Activated naive CD4-positive, alpha-beta T cell treated with anti-CD3 and anti-CD28 coated beads for 36 hours (primary cell): Measurements from ENCODE around the gene SHBG. TPM values are rescaled to one million over a fixed set of nuclear protein-coding genes. Genes with fewer than 3 reads are reported as not detected.
"Not testable (repeated sequence)": the region's sequence is repeated elsewhere in the genome, so short reads cannot be mapped to it uniquely, and the experiment has no call there.

Experiments used
- CTCF ChIA-PET: fragments of 350-600 bp; sonication (Branson Sonifier 250); formaldehyde crosslinking; loops from one replicate; lab custom pipeline; 2021; ENCODE audit warnings: antibody characterized with exemption; lab: Charles Lee
- DNase-seq: peaks from one replicate; pipeline ENCODE4 v3.0.0-alpha.2; 2020
- H3K27ac Mint-ChIP-seq: one replicate; pipeline ENCODE4 v1.8.0; 2021; ENCODE audit warnings: mild to moderate bottlenecking, mixed read lengths
- H3K27me3 Mint-ChIP-seq: one replicate; pipeline ENCODE4 v1.8.0; 2021; ENCODE audit warnings: low read depth, mixed read lengths
- H3K36me3 Mint-ChIP-seq: one replicate; pipeline ENCODE4 v1.8.0; 2021; ENCODE audit warnings: low read depth, mixed read lengths
- H3K4me1 Mint-ChIP-seq: one replicate; pipeline ENCODE4 v1.8.0; 2021; ENCODE audit warnings: low read depth, mixed read lengths
- H3K4me3 Mint-ChIP-seq: one replicate; pipeline ENCODE4 v1.8.0; 2021; ENCODE audit warnings: mild to moderate bottlenecking, moderate library complexity, mixed read lengths
- H3K9me3 Mint-ChIP-seq: one replicate; pipeline ENCODE4 v1.8.0; 2021; ENCODE audit warnings: mixed read lengths
- intact Hi-C: fragments of 100-400 bp; cut with micrococcal nuclease; formaldehyde crosslinking; loops from one replicate; pipeline ENCODE4 v1.15.1; 2023
- total RNA-seq, 2 experiments: library from RNA; stranded (reverse); gene quantifications; one replicate each; pipeline ENCODE4 v1.2.3, GENCODE V29; 2021

The SHBG gene
- total RNA-seq, 2 experiments from 2014 or later, result not detected

DNA sequence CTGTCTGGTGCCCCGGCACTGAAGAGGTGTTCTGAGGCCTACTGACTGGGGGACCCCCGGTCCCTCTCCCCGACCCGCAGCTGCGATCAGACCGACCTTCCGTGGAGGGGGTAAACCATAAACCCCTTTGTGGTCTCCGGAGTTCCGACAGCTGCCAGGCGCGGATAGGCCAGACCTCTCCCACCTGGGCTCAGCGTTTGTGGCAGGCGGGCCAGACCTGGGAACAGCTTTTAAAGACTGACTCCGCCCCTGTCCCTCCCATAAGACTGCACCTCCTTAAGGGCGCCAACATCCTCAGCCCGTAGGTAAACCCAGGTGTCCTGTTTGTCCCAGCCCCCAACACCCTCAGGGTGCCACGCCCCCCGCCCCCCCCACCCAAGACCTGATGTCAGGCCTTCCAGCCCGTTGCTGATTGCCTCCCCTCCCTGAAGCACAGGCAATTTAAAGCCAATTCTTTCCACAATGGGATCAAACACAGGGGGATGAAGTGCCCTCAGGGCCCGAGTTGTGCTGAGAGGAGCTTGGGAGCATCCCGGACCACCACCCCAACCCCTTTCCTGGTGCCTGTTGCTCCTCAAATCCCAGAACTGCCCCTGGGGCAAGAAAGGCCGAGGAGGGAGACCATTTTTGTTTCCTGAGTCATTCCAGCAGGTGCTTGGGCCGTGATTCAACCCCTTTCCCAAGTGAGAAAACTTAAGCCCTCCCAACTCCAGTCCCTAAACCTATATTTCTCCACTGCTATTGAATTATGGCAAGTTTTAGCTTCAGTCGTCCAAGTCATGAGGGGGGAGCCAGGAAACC is 39.8 kb upstream of the SHBG start, which contains the start of gene SOX15:
Gene SOX15, minus strand, starts transcription at position 204 of the 801 bp plus-strand sequence. CDS start 418 bp downstream, outside the sequence.
- intact Hi-C loops, result loop anchor here (1.0 kb wide), 2 partner anchors 76 to 234 kb away; no protein-coding TSS in a partner anchor
- Mint-ChIP-seq H3K9me3 (no peaks in the 10 kb centered on the region), H3K27me3 (no peaks in the 10 kb centered on the region), H3K4me3 (no peak within 1 kb of the TSS), H3K4me1 (peaks cover 13% of the 10 kb centered on the region), H3K27ac (peak within 1 kb of the TSS; percentile 30), H3K36me3 (peaks cover 28% of the 10 kb centered on the region)
- CTCF ChIA-PET, result interaction anchor here (1.0 to 1.9 kb wide), 13 partner anchors 11 to 253 kb away, joined by 3 to 14 read pairs (median 6); partner anchors contain the start of genes FXR2, SAT2 and TMEM95
- DNase-seq, result no peak

DNA sequence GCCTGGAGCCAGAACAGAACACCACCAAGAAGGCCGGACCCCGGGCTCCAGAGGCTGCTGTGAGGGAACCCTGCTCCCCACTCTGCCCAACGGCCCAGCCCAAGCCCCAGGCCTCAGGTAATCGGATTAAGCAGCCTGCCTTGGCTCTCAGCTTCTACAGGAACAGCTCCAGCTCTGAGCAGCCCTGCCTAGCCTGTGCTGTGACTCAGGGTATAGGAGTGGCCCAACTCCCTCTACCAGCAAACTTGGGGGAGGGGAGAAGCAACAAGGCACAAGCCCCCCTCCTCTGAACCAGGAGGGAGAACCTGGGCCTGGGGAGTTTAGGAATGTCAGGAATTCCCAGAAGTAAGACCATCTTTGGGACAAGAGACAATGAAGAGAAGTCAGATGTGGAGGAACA is 39.2 kb upstream of the SHBG start:
- no peak overlapping the region for H3K4me3 Mint-ChIP-seq
- CTCF ChIA-PET, result no interaction called here
- H3K27me3 Mint-ChIP-seq, result no peaks in the 10 kb centered on the region
- DNase-seq, result no peak
- H3K9me3 Mint-ChIP-seq, result no peaks in the 10 kb centered on the region
- peaks cover 31% of the 10 kb centered on the region for H3K36me3 Mint-ChIP-seq
- H3K27ac Mint-ChIP-seq, result peak overlapping the region; percentile 30
- intact Hi-C loops, result no loop called here
- peaks cover 7% of the 10 kb centered on the region for H3K4me1 Mint-ChIP-seq

DNA sequence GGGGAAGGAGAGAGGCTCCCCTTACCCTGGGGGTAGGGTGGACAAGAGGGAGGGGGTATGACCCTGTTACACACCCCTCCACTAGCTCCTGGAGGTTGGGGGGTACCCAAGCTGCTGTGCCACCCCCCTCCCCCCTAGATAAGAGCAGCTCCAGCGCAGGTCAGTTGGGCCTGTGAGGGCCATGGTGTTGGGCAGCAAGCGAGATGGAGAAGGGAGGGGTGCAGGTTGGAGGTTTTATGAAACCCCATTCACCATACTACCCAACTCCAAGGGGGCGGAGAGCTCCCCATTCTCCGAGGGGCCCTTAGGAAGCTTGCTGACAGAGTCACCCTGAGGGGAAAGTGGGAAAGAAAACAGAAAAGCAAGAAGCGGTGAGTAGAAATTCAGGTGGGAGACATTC is 38.3 kb upstream of the SHBG start:
- H3K36me3 Mint-ChIP-seq, result peaks cover 32% of the 10 kb centered on the region
- H3K4me1 Mint-ChIP-seq, result peaks cover 4% of the 10 kb centered on the region
- CTCF ChIA-PET, result interaction anchor here (0.5 kb wide), 1 partner anchor 46 kb away, joined by 3 read pairs; no protein-coding TSS in a partner anchor

DNA sequence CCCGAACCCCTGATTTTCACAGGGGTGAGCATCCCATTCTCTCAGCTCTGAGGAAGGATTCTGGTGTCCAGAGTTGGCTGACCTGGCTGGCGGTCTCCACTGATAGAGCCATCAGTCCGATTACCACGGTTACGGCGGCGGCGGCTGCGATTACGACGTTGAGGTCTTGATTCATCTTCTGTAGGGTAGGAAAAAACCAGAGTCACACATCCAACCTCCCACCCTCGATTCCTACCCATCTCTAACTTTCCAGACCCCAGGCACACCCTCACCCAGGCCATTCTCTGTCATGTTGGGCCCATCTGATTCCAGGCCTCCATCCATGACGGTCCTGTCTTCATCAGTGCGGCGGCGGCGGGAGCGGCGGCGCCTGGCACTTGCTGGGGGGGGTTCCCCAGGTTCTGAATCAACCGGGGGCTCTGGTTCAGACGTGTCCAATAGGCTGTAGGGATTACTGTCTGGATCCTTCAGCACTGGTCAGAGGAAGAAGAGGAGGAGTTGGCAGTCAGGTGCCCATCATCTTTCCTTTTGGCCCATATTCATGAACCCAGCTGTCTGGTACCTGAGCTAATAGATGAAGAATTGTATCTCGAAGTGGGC is 37.4 kb upstream of the SHBG start:
- H3K4me1 Mint-ChIP-seq, result peaks cover 2% of the 10 kb centered on the region
- no peak overlapping the region for H3K27ac Mint-ChIP-seq
- peaks cover 37% of the 10 kb centered on the region for H3K36me3 Mint-ChIP-seq
- no peak overlapping the region for H3K4me3 Mint-ChIP-seq
- no peaks in the 10 kb centered on the region for H3K27me3 Mint-ChIP-seq
- DNase-seq, result no peak
- intact Hi-C loops, result no loop called here
- no peaks in the 10 kb centered on the region for H3K9me3 Mint-ChIP-seq
- CTCF ChIA-PET, result no interaction called here

More for the DNA sequence above, 38.3 kb upstream of the SHBG start:
- no peak for DNase-seq
- H3K4me3 Mint-ChIP-seq, result no peak overlapping the region
- H3K9me3 Mint-ChIP-seq, result no peaks in the 10 kb centered on the region
- no peaks in the 10 kb centered on the region for H3K27me3 Mint-ChIP-seq
- no peak overlapping the region for H3K27ac Mint-ChIP-seq
- intact Hi-C loops, result no loop called here

DNA sequence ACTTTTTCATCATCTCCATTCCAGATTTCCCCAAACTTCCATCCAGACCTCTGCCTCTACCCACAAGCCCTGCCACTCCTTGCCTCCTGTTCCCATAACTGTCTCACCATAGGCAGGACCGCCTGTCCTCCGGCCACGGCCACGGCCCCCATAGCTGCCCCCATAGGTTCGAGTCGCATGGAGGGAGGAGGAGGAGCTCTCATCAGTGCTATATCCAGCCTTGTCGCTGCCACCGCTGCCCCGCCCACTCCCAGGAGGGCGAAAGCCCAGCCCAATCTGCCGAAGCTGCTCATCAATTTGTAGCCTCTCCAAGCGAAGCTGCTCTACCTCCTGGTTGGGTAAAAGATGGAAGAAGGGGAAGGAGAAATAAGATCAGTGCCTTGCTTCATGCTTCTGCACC is 36.6 kb upstream of the SHBG start:
- CTCF ChIA-PET, result interaction anchor here (1.4 kb wide), 1 partner anchor 8 kb away, joined by 3 read pairs; no protein-coding TSS in a partner anchor
- no peak for DNase-seq
- H3K4me3 Mint-ChIP-seq, result no peak overlapping the region
- H3K4me1 Mint-ChIP-seq, result peaks cover 2% of the 10 kb centered on the region
- no peaks in the 10 kb centered on the region for H3K27me3 Mint-ChIP-seq
- intact Hi-C loops, result no loop called here
- peaks cover 35% of the 10 kb centered on the region for H3K36me3 Mint-ChIP-seq
- no peak overlapping the region for H3K27ac Mint-ChIP-seq
- H3K9me3 Mint-ChIP-seq, result no peaks in the 10 kb centered on the region

DNA sequence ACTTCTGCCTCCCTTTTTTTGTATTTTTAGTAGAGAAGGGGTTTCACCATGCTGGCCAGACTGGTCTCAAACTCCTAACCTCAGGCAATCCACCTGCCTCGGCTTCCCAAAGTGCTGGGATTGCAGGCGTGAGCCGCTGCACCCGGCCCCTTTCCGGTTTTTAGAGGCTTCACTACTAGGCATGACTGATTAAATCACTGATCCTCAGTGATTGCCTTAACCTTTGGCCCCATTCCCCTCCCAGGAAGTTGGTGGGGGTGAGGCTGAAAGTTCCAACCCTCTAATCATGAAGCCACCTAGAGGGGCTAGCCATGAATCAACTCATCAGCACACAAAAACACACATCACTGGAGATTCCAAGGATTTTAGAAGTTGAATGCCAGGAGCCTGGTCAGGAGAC is 32.4 kb upstream of the SHBG start:
- H3K9me3 Mint-ChIP-seq, H3K4me3 Mint-ChIP-seq, H3K27ac Mint-ChIP-seq, H3K27me3 Mint-ChIP-seq, H3K4me1 Mint-ChIP-seq, intact Hi-C loops, CTCF ChIA-PET, DNase-seq: not testable (repeated sequence)
- H3K36me3 Mint-ChIP-seq, result peaks cover 33% of the 10 kb centered on the region

DNA sequence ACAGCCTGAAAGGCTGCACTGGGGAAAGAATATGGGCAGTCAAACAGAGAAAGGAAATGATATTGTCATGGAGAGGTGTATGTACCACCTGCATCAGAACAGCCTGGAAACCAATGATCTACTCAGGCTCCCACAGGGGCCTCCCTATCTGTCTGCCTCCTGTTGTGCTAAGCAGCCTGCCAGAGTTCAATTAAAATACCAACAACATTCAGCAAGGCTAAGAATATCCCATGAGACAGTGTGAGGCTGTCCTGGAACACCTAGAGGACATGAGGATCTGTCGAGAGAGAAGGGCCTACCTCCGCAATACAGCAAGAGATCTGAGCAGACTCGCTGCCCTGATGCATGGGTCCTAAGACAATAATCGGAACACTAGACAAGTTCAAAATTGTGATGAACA is 23.7 kb upstream of the SHBG start:
- Mint-ChIP-seq H3K9me3 (no peaks in the 10 kb centered on the region), H3K27me3 (no peaks in the 10 kb centered on the region), H3K4me3 (no peak overlapping the region), H3K27ac (no peak overlapping the region), H3K4me1 (peaks cover 16% of the 10 kb centered on the region), H3K36me3 (peaks cover 20% of the 10 kb centered on the region)
- no peak for DNase-seq
- CTCF ChIA-PET, result no interaction called here
- intact Hi-C loops, result no loop called here

DNA sequence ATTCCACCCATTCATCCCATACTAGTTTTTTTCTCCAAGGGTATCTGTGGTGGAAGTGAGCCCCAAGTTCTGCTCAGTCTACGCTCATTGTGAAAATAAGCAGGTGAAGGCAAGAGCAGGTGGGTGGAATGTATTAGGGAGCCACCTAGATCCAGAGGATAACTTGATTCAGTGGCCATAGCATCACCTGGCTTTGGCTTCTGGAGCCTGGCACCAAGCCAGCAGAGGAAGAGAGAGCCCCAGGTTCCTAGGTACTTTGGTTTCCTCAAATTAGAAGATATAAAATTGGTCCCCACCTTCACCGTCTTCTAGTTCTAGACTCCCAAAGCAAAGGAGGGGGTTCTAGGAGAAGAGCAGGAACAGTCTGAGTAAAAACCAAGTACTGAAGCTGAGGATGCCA is 19.3 kb upstream of the SHBG start:
- no peaks in the 10 kb centered on the region for H3K9me3 Mint-ChIP-seq
- CTCF ChIA-PET, result interaction anchor here (0.7 kb wide), 1 partner anchor 57 kb away, joined by 4 read pairs; no protein-coding TSS in a partner anchor
- no peaks in the 10 kb centered on the region for H3K27me3 Mint-ChIP-seq
- peaks cover 39% of the 10 kb centered on the region for H3K4me1 Mint-ChIP-seq
- no peak overlapping the region for H3K27ac Mint-ChIP-seq
- H3K4me3 Mint-ChIP-seq, result no peak overlapping the region
- intact Hi-C loops, result loop anchor here (10.0 kb wide), 1 partner anchor 544 kb away; the partner anchor contains the start of gene PER1
- DNase-seq, result no peak
- peaks cover 4% of the 10 kb centered on the region for H3K36me3 Mint-ChIP-seq

DNA sequence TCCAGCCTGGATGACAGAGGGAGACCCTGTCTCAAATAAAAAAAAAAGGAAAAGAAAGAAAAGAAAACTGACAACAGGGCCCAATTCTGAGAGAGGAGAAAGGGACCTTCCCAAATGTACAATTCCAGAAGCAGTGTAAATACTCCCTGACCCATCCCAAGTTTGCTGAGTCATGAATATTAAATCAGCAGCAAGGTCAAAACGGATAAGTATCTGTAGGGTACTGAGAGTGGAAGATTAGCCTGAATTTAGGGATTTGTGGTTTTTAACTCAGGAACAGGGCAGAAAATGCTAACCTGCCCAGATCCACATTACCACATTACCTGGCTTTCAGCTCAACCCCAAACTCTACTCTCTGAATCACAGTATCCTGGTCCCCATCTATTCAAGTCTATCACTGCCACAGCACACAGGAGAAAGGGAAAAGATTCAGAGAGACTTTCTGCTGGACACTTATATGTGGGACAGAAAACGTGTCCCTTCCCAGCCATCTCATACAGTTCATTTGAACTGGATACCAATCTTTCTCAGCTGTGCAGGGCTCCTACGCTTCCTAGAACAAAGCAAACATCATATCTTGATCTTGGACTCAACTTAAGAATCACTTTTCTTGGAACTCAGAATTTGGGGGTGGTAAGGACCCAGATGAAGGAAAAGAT is 18.2 kb upstream of the SHBG start:
- H3K9me3 Mint-ChIP-seq, result no peaks in the 10 kb centered on the region
- intact Hi-C loops, result loop anchor here (10.0 kb wide), 1 partner anchor 543 kb away; the partner anchor contains the start of gene PER1
- peaks cover 36% of the 10 kb centered on the region for H3K4me1 Mint-ChIP-seq
- CTCF ChIA-PET, result interaction anchor here (0.6 to 1.1 kb wide), 3 partner anchors 23 to 219 kb away, joined by 3 to 5 read pairs (median 3); no protein-coding TSS in a partner anchor
- no peak overlapping the region for H3K4me3 Mint-ChIP-seq
- H3K27ac Mint-ChIP-seq, result no peak overlapping the region
- peaks cover 2% of the 10 kb centered on the region for H3K36me3 Mint-ChIP-seq
- no peaks in the 10 kb centered on the region for H3K27me3 Mint-ChIP-seq
- no peak for DNase-seq

DNA sequence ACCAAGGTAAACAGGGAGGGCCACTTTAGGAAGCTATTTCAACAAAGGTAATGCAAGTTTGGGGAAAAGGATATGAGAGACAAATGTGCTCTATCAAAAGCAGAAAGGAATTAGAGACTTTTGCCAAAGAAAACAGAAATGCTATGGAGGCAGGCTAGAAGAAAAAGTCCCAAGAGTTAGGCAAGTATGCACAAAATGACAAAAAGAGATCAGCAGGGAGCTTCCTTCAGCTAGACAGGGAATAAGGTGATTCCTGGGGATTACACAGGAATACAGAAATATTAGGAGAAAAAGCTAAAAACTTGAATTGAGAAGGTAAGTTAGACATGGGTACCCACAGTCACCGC is 17.7 kb upstream of the SHBG start:
- Mint-ChIP-seq H3K27me3 (no peaks in the 10 kb centered on the region), H3K36me3 (peaks cover 2% of the 10 kb centered on the region), H3K9me3 (no peaks in the 10 kb centered on the region), H3K4me1 (peaks cover 36% of the 10 kb centered on the region), H3K27ac (no peak overlapping the region), H3K4me3 (no peak overlapping the region)
- no peak for DNase-seq
- CTCF ChIA-PET, result interaction anchor here (1.1 to 1.2 kb wide), 2 partner anchors 23 to 76 kb away, joined by 3 to 7 read pairs; partner anchors contain the start of genes TP53 and WRAP53
- intact Hi-C loops, result loop anchor here (10.0 kb wide), 1 partner anchor 543 kb away; the partner anchor contains the start of gene PER1

DNA sequence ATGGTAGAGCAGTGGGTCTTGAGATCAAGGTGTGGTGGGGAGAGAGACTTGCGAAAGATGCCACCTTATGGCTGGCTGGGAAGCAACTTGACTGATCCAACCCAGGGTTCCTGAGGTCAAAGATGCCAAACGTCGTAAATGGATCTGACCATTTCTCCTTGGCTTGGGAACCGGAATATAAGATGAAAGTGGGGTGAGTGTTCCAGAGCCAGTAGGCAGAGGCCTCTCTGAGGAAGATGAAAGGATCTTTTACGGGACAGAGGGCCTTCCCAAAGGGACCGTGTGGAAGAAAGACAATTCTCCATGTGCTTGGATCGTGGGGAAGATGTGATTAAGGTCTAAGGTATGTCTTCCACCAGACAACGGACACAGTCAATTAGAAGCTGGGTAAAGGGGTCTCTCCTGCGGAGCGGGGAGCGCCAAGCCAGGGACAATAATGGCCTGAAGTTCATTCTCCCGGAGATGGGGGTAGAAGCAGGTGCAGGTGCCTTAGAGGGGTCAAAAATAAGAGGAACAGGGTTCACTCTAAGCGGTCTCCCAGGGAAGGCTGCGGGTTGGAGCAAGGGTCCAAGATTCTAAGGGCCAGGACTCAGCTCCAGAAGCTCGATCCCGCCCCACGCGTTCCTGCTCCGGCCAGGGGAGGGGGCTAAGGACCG is 16.0 kb upstream of the SHBG start:
- Mint-ChIP-seq H3K27ac (peak overlapping the region; percentile 75), H3K27me3 (no peaks in the 10 kb centered on the region), H3K9me3 (no peaks in the 10 kb centered on the region), H3K36me3 (peaks cover 2% of the 10 kb centered on the region), H3K4me3 (peak overlapping the region; percentile 74), H3K4me1 (peaks cover 36% of the 10 kb centered on the region)
- DNase-seq, result no peak
- CTCF ChIA-PET, result interaction anchor here (0.7 to 2.7 kb wide), 9 partner anchors 13 to 91 kb away, joined by 3 to 9 read pairs (median 7); partner anchors contain the start of genes MPDU1, SAT2, SHBG and SOX15
- intact Hi-C loops, result loop anchor here (1.0 to 10.0 kb wide), 3 partner anchors 53 to 541 kb away; partner anchors contain the start of genes PER1 and SENP3
